Ectodermal cell (in vitro differentiated cells): ENCODE data around the gene MTX1.

Experiments used
- H3K27ac ChIP-seq: 2 replicates; pipeline ENCODE4 v1.7.0; 2013; ENCODE audit warnings: mild to moderate bottlenecking, low read depth, low read length; ENCODE audit not compliant: insufficient read depth, poor library complexity, severe bottlenecking
- H3K27me3 ChIP-seq: 2 replicates; pipeline ENCODE4 v1.7.0; 2013; ENCODE audit warnings: mild to moderate bottlenecking, low read length; ENCODE audit not compliant: insufficient read depth, control insufficient read depth, poor library complexity, severe bottlenecking
- H3K36me3 ChIP-seq: one replicate; pipeline ENCODE4 v1.7.0; 2013; ENCODE audit warnings: low read length; ENCODE audit not compliant: control insufficient read depth, insufficient read depth
- H3K4me1 ChIP-seq: one replicate; pipeline ENCODE4 v1.7.0; 2013; ENCODE audit warnings: low read length; ENCODE audit not compliant: control insufficient read depth, insufficient read depth
- H3K4me3 ChIP-seq: 2 replicates; pipeline ENCODE4 v1.7.0; 2013; ENCODE audit warnings: low read depth, low read length, control low read depth; ENCODE audit not compliant: insufficient read depth
- H3K9me3 ChIP-seq: 2 replicates; pipeline ENCODE4 v1.7.0; 2013; ENCODE audit warnings: mild to moderate bottlenecking, low read length, moderate library complexity; ENCODE audit not compliant: control insufficient read depth
- WGBS, 2 experiments: methylation state at CpG; one replicate each; pipeline ENCODE4 v1.1.7; 2013; ENCODE audit warnings: missing lambda C conversion rate in 2 of 2; 5-methylcytosine and 5-hydroxymethylcytosine counted together

MTX1 gene

GRCh38 chr1:155181371-155182051 is 27.0 kb upstream of the MTX1 start:
- no peak overlapping the region for H3K27ac ChIP-seq
- no peak overlapping the region for H3K4me3 ChIP-seq
- peaks cover 22% of the 10 kb centered on the region for H3K36me3 ChIP-seq
- peaks cover 6% of the 10 kb centered on the region for H3K4me1 ChIP-seq
- no peaks in the 10 kb centered on the region for H3K9me3 ChIP-seq
- no peaks in the 10 kb centered on the region for H3K27me3 ChIP-seq
- 95 to 96% methylated on average over 18 of the region's 18 CpGs for WGBS, 2 experiments

- Histone ChIP-seq H3K27ac (no peak overlapping the region), H3K4me3 (no peak overlapping the region), H3K27me3 (no peaks in the 10 kb centered on the region), H3K36me3 (peaks cover 22% of the 10 kb centered on the region), H3K4me1 (peaks cover 6% of the 10 kb centered on the region), H3K9me3 (no peaks in the 10 kb centered on the region)
- WGBS, 2 experiments, result 92 to 98% methylated on average over 7 of the region's 7 CpGs
Measured at GRCh38 chr1:155182052-155182550, 26.4 kb upstream of the MTX1 start.

GRCh38 chr1:155183775-155184221 is 24.7 kb upstream of the MTX1 start:
- H3K27me3 ChIP-seq, result no peaks in the 10 kb centered on the region
- H3K4me1 ChIP-seq, result peaks cover 6% of the 10 kb centered on the region
- H3K4me3 ChIP-seq, result no peak overlapping the region
- peaks cover 12% of the 10 kb centered on the region for H3K36me3 ChIP-seq
- H3K27ac ChIP-seq, result no peak overlapping the region
- no peaks in the 10 kb centered on the region for H3K9me3 ChIP-seq
- 94 to 95% methylated on average over 20 of the region's 20 CpGs for WGBS, 2 experiments

GRCh38 chr1:155184351-155184811 is 24.1 kb upstream of the MTX1 start:
- Histone ChIP-seq H3K4me3 (no peak overlapping the region), H3K27ac (no peak overlapping the region), H3K9me3 (no peaks in the 10 kb centered on the region), H3K27me3 (no peaks in the 10 kb centered on the region), H3K4me1 (peaks cover 6% of the 10 kb centered on the region), H3K36me3 (peaks cover 8% of the 10 kb centered on the region)
- 95 to 97% methylated on average over 4 of the region's 4 CpGs for whole genome bisulfite sequencing, 2 experiments

- 87 to 89% methylated on average over 21 of the region's 21 CpGs for WGBS, 2 experiments
Measured at GRCh38 chr1:155184835-155185782, 23.4 kb upstream of the MTX1 start.

GRCh38 chr1:155185783-155186066 is 22.8 kb upstream of the MTX1 start:
- H3K4me3 ChIP-seq, result no peak overlapping the region
- 87 to 88% methylated on average over 6 of the region's 6 CpGs for WGBS, 2 experiments
- no peaks in the 10 kb centered on the region for H3K27me3 ChIP-seq
- no peaks in the 10 kb centered on the region for H3K9me3 ChIP-seq
- H3K27ac ChIP-seq, result no peak overlapping the region
- peaks cover 6% of the 10 kb centered on the region for H3K4me1 ChIP-seq
- no peaks in the 10 kb centered on the region for H3K36me3 ChIP-seq

More at GRCh38 chr1:155184835-155185782, 23.4 kb upstream of the MTX1 start:
- H3K36me3 ChIP-seq, result peaks cover under 1% of the 10 kb centered on the region
- H3K4me1 ChIP-seq, result peaks cover 6% of the 10 kb centered on the region
- no peaks in the 10 kb centered on the region for H3K9me3 ChIP-seq
- no peak overlapping the region for H3K4me3 ChIP-seq
- H3K27me3 ChIP-seq, result no peaks in the 10 kb centered on the region
- no peak overlapping the region for H3K27ac ChIP-seq

- no peak overlapping the region for H3K27ac ChIP-seq
- whole genome bisulfite sequencing, 2 experiments, result 86 to 88% methylated on average over 6 of the region's 8 CpGs
- no peak overlapping the region for H3K4me3 ChIP-seq
Measured at GRCh38 chr1:155186067-155186793, 22.3 kb upstream of the MTX1 start.

GRCh38 chr1:155186794-155187455 is 21.6 kb upstream of the MTX1 start:
- no peak overlapping the region for H3K27ac ChIP-seq
- H3K9me3 ChIP-seq, result no peaks in the 10 kb centered on the region
- H3K36me3 ChIP-seq, result no peaks in the 10 kb centered on the region
- no peaks in the 10 kb centered on the region for H3K27me3 ChIP-seq
- 87 to 90% methylated on average over 14 of the region's 14 CpGs for WGBS, 2 experiments
- H3K4me1 ChIP-seq, result peaks cover 6% of the 10 kb centered on the region
- H3K4me3 ChIP-seq, result no peak overlapping the region

More at GRCh38 chr1:155186067-155186793, 22.3 kb upstream of the MTX1 start:
- Histone ChIP-seq H3K36me3 (no peaks in the 10 kb centered on the region), H3K27me3 (no peaks in the 10 kb centered on the region), H3K4me1 (peaks cover 6% of the 10 kb centered on the region), H3K9me3 (no peaks in the 10 kb centered on the region)

GRCh38 chr1:155187456-155187891 is 21.0 kb upstream of the MTX1 start:
- no peak overlapping the region for H3K27ac ChIP-seq
- 88 to 89% methylated on average over 16 of the region's 16 CpGs for WGBS, 2 experiments
- H3K27me3 ChIP-seq, result no peaks in the 10 kb centered on the region
- H3K4me1 ChIP-seq, result peaks cover 8% of the 10 kb centered on the region
- no peak overlapping the region for H3K4me3 ChIP-seq
- no peaks in the 10 kb centered on the region for H3K36me3 ChIP-seq
- H3K9me3 ChIP-seq, result no peaks in the 10 kb centered on the region
